GM19099 (cell line): ENCODE data around the gene COL23A1.

Experiments used
- POLR2A ChIP-seq: IDR thresholded peaks from 3 replicates; pipeline ENCODE4 v1.6.1; 2011; ENCODE audit warnings: low read depth; ENCODE audit not compliant: insufficient read length; ENCODE audit errors: extremely low read depth

Gene COL23A1

GRCh38 chr5:178471711-178472110 lies 118.5 kb downstream of the COL23A1 start:
- TF ChIP-seq POLR2A = no peak

- no peak for TF ChIP-seq POLR2A
These were observed 119.5 kb downstream of the COL23A1 start for GRCh38 chr5:178470760-178471025.

DNA sequence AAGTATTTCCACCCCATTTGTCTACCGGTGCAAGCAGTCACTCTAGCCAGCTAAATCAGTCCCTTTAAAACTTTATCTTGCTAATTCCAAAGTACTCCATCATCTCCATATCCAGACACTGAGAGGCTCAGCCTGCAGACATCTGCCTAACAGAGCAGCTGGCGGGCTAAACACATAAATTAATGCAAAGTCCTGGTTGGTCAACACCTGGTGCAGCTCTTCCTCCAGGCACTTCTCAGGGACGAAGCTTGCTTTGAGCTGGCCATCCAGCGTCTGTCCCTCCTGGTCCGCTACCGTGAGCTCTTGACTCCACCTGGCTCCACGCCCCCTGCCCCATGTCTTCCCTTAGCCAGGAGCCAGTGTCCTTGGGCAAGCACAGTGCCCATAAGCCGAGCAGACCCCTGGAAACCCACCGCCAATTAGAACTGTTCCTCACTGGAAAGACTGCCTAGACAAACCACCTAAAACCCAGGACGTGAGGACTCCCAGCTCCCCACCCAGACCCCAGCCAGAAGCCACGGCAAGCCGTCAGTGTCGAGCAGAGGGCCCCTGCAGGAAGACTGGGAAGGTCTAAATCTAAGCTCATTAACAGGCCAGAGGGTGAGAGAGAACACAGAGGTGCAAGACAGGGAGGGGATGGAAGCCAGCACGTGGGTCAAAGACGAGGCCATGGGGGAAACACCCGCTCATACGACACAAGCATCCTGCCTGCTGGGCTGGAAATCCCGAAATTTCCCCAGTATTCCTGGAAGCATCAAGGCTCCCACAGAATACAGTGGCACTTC lies 120.0 kb downstream of the COL23A1 start:
- TF ChIP-seq POLR2A = no peak

DNA sequence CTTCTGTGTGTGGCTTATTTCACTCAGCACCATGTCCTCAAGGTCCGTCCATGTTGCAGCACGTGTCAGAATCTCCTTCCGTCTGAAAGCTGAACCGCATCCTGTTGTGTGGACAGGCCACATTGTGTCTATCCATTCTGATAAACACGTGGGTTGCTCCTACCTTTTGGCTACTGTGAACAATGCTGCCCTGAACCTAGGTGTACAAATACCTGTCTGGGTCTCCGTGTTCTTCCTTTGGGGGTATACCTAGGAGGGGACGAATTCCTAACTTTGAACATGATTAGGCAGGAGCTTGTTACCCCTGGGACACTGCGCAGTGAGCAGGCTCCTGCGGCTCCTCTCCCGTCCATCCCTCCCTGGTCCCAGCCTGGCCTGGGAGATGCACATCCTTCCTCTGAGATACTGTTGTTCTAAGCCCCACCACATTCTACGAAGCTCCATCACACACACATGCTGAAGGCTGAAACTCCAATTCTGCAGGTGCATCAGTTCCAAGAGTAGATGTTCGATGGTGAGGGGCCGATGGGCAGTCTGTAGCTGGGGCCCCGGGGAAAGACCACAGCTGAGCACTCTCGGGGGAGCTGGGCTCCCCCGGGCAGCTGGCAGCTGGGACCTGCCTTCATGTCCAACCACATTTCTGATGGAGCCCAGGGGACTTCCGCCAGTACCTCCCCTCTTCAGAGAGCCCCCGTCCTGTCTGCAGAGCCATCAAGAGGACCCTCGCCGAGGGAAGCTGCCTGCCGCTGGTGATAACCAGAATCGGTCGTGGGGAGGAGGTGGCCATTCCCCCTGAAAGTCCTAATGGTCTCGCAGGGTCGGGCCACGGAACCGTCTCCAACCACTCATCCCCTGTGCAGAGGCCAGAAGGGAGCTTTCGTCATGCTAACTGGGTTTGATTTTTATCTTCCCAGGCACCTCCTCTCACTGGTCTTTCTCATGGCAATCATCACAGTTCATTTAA lies 120.9 kb downstream of the COL23A1 start:
- TF ChIP-seq POLR2A = no peak

DNA sequence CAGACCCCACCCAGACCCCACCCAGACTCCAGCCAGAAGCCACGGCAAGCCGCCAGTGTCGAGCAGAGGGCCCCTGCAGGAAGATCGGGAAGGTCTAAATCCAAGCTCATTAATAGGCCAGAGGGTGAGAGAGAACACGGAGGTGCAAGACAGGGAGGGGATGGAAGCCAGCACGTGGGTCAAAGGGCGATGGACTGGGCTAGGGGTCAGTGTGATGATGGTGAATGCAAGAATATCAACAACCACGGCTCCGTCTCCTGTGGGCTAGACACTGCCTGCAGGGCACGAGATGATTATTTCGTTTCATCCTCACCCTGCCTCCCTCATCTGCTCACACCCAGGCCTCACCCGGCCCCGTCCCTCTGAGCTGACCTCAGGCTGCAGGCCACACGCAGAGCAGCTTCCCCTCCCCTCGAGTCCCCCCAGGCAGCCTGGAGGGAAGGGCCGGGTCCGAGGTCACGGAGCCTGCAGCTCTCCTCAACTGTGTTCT lies 122.0 kb downstream of the COL23A1 start:
- TF ChIP-seq POLR2A = no peak

DNA sequence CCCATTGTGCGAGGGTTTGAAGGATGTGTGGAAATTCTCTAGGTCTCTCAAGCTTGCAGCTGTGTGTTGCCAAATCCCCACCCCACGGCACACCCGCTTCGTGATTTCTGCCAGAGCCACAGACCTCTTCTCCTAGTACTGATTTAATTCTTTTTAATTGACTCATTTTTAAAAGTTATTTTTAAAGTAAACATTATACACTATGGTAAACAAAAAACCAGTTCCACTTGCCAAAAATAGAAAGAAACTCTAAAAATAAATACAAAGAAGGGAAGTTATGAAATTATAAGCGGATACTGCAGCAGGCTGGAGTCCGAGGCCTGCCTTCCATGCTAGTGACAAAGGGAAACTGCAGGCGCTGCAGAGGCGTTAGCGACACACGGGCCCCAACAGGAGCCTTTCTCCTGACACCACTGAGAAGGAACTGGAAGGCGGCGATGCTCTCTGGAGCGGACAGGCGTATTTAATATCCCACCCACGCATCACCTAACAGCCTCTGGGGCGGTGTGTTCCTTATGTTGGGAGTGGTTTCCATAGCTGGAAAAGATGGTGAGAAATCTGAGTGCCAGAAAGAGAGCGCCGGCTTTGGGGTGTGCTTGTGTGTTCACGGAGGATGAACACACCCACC lies 122.5 kb downstream of the COL23A1 start:
- TF ChIP-seq POLR2A = no peak

DNA sequence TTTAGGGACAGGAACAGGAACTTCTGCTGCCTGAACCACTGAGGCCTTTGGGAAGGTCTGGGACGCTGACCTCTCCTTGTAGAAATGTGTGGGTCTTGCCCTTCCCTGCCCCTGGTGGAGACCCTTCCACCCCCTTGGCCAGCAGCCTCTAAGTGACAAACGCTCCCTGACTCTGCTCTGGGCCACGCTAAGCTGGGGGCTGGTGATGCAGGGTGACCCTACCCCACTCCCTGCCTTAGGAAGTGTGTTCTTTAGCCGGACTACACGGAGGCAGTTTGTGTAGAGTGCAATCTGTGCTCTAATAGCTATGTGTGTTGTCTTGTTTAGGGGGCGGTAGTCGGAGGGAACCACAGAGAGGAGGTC lies 123.0 kb downstream of the COL23A1 start:
- TF ChIP-seq POLR2A = no peak

- no peak for TF ChIP-seq POLR2A
These were observed 123.9 kb downstream of the COL23A1 start for GRCh38 chr5:178466342-178466741.

DNA sequence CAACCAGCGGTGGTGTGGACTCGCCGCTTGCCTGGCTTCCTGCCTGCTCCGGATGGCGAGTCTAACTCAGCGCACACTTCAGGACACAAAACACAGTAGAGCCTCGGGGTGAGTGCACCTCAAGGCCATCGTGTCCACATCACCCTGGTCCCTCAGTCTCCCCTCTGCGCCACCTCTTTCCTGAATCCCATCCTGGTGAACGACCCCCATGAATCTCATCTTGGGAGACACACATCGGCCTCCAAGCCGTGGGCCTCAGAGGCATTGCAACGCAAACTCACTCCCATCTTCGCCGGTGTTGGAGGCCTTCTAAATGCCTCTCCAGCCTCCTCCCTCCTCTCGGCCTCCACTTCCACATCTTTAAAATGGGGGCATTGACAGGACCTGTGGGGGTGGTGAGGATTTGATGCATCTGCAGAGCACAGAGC lies 124.3 kb downstream of the COL23A1 start:
- no peak for TF ChIP-seq POLR2A

DNA sequence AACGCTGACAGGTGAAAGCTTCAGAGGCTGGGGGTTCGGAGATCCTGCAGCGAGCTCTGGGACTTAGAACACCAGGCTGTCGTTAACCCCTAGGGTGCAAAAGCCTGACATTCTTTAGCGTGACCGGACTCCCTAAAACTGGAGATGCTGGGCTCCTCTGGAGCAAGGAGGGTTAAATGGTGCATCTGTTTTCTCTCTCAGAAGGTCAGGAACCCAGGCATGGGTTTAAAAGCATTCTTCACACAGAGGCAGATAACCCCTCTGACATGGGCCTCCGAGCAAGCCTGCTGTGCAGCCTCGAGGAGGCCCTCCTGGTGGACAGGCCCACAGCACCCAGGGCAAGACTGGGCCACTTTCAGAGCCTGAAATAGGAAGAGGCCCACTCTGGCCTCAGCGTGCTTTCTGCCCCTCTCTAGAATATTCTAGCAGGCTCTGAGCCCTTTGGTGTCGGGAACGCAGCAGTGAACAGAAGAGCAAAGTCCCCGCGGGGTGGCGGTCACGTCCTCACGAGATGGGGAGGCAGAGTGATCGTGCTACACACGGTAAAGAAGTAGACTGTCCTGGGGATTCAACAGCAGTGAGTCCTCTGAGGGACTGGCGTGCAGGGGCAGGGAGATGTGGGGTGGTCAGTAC lies 124.8 kb downstream of the COL23A1 start:
- TF ChIP-seq POLR2A = no peak

- TF ChIP-seq POLR2A = no peak
These were observed 125.7 kb downstream of the COL23A1 start for GRCh38 chr5:178464431-178465048.

DNA sequence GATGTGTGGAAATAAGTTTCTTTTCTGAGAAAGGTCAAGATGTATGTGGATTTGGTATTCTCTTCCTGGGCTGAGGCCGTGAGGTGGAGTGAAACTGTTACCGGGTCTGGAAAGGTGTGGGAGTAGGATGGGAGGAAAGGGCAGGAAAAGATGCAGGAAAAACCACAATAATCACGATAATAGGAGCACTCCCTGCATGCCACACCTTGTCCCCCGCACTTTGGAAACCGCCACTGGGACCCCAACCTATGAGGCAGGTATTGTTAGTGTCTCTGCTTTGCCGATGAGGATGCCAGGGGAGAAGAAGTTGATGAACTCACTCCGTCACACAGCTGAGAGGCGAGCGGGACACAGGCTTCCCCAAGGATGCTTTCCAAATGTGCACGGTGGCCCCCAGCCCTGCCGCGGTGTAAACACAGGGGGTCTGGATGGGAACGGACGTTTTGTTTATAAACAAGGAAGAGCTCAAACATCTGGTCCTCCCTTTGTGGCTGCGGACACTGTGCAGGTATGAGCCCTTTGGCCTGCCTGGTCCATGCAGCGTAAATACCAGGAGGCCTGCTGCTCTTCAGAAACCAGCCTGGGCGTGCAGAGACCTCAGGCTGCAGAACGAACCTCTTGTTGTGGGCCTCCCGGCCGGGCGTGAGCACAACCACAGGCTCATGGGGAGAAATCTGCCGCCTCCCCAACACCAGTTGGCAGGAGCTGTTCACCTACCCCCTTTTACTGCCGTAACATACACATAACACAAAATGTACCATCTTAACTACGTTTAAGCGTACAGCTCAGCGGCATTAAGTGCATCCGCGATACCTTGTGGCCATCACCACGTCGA lies 126.7 kb downstream of the COL23A1 start:
- TF ChIP-seq POLR2A = no peak

DNA sequence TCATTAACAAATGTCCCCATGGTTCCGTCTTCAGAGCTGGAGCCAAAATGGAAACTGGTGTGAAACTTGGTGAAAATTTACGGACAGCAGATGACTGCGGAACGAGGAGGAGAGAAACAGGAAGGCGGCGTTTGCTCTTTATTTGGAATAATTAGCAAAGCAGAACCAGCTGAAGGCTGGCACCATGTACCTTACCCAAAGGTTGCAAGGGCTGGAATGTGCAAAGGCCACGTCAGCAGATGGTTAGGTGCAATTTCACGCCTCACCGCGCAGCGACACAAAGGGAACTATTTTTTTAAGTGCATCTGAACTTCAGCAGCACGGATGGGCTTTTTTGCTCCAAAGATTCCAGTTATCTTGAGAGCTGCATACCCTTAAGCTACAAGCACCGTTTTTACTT lies 127.4 kb downstream of the COL23A1 start:
- TF ChIP-seq POLR2A = no peak

GRCh38 chr5:178462076-178462475 lies 128.1 kb downstream of the COL23A1 start:
- TF ChIP-seq POLR2A = no peak
